H1 (cell line): ENCODE data around the gene TMEM54. TPM values are rescaled to one million over a fixed set of nuclear protein-coding genes. Genes with fewer than 3 reads are reported as not detected.

Source experiments
- BACH1 ChIP-seq: IDR thresholded peaks from 2 replicates; pipeline ENCODE4 v1.6.1; 2012; ENCODE audit warnings: low read length, improper control_type of control experiment
- CBX5 ChIP-seq: fragments of 300-800, 300-1000 bp; sonication (generic); IDR thresholded peaks from 2 replicates; pipeline ENCODE4 v1.7.1; 2016; ENCODE audit warnings: antibody characterized with exemption, low read length, low read depth
- CREB1 ChIP-seq: IDR thresholded peaks from 2 replicates; pipeline ENCODE4 v1.6.1; 2012; ENCODE audit warnings: inconsistent platforms
- FOSL1 ChIP-seq: IDR thresholded peaks from 2 replicates; pipeline ENCODE4 v1.6.1; 2011; ENCODE audit warnings: mild to moderate bottlenecking, low read depth, low read length, moderate library complexity; ENCODE audit not compliant: insufficient read depth
- GABPA ChIP-seq: IDR thresholded peaks from 2 replicates; pipeline ENCODE4 v1.6.1; 2011; ENCODE audit warnings: mild to moderate bottlenecking, low read length, moderate library complexity, borderline replicate concordance; ENCODE audit not compliant: insufficient read depth
- HDAC2 ChIP-seq, 2 experiments: fragments of 300-600 bp in 1 of 2; sonication (generic) in 1 of 2; IDR thresholded peaks; 2 replicates each; pipeline ENCODE4 v1.6.1; 2011 to 2012; ENCODE audit warnings: low read depth in 2 of 2, low read length in 2 of 2, mild to moderate bottlenecking in 2 of 2, moderate library complexity in 2 of 2, borderline replicate concordance in 1 of 2, inconsistent platforms in 1 of 2
- JUND ChIP-seq: IDR thresholded peaks from 2 replicates; pipeline ENCODE4 v1.6.1; 2011; ENCODE audit warnings: mild to moderate bottlenecking, improper control_type of control experiment, low read length
- RAD21 ChIP-seq, 2 experiments: IDR thresholded peaks in 1 of 2; conservative IDR thresholded peaks in 1 of 2; 2 replicates each; pipeline ENCODE4 v1.6.1; 2011; ENCODE audit warnings: low read depth in 2 of 2, low read length in 2 of 2, improper control_type of control experiment in 1 of 2, inconsistent platforms in 1 of 2, mild to moderate bottlenecking in 1 of 2, moderate library complexity in 1 of 2
- RXRA ChIP-seq: IDR thresholded peaks from 2 replicates; pipeline ENCODE4 v1.6.1; 2011; ENCODE audit warnings: low read depth, mild to moderate bottlenecking, low read length, moderate library complexity; ENCODE audit not compliant: insufficient read depth
- SIN3A ChIP-seq, 2 experiments: IDR thresholded peaks in 1 of 2; conservative IDR thresholded peaks in 1 of 2; 2 replicates each; pipeline ENCODE4 v1.6.1; 2011 to 2012; ENCODE audit warnings: low read length in 2 of 2, improper control_type of control experiment in 1 of 2, low read depth in 1 of 2, mild to moderate bottlenecking in 1 of 2
- SIX5 ChIP-seq: IDR thresholded peaks from 2 replicates; pipeline ENCODE4 v1.6.1; 2011; ENCODE audit warnings: mild to moderate bottlenecking, low read depth, low read length
- SP4 ChIP-seq: IDR thresholded peaks from 2 replicates; pipeline ENCODE4 v1.6.1; 2012; ENCODE audit warnings: low read length, inconsistent platforms
- SRF ChIP-seq: IDR thresholded peaks from 2 replicates; pipeline ENCODE4 v1.6.1; 2011; ENCODE audit warnings: mild to moderate bottlenecking, low read depth, low read length, moderate library complexity
- TCF12 ChIP-seq: IDR thresholded peaks from 2 replicates; pipeline ENCODE4 v1.6.1; 2011; ENCODE audit warnings: low read depth, mild to moderate bottlenecking, low read length
- polyA plus RNA-seq, 7 experiments: library from polyadenylated mRNA; depleted of rRNA in 3 of 7; stranded (reverse) in 5 of 7; unstranded in 2 of 7; fragments of >200 nt in 5 of 7; fragments of 200-250 nt in 2 of 7; gene quantifications; 1 replicate in 5 of 7; 2 replicates in 1 of 7; 4 replicates in 1 of 7; pipeline versions ENCODE4 v1.2.1 to v1.2.3, GENCODE V29; 2011 to 2013; ENCODE audit warnings: missing spikeins in 2 of 7, mixed read lengths in 2 of 7
- total RNA-seq: library from RNA; stranded (reverse); fragmentation: NEBNext Ultra II Directional; extraction: Animal tissue kit (Norgen Biotek cat#: 25700); gene quantifications from 2 replicates; pipeline ENCODE4 v1.2.1, GENCODE V29; 2021
- TF ChIP-seq, protein P1 (sequence below), 3 experiments: IDR thresholded peaks; 1 replicate in 2 of 3; 2 replicates in 1 of 3; pipeline versions ENCODE4 v1.5.1 to v1.6.1; 2011; ENCODE audit warnings: low read length in 3 of 3, mild to moderate bottlenecking in 3 of 3, inconsistent platforms in 2 of 3, low read depth in 1 of 3, moderate library complexity in 1 of 3; ENCODE audit not compliant: insufficient read depth in 1 of 3; ENCODE audit errors: control extremely low read depth in 1 of 3
- TF ChIP-seq, protein P2 (sequence below): IDR thresholded peaks from 2 replicates; pipeline ENCODE4 v1.6.1; 2011; ENCODE audit warnings: low read length, improper control_type of control experiment

TMEM54 gene
- total and polyA plus RNA-seq, 2 of the 8 experiments (the other 6 are each of a cell fraction or from before 2014, with no cell fraction given) = 9.5 to 58.7 TPM

- TF ChIP-seq, protein P1, sequence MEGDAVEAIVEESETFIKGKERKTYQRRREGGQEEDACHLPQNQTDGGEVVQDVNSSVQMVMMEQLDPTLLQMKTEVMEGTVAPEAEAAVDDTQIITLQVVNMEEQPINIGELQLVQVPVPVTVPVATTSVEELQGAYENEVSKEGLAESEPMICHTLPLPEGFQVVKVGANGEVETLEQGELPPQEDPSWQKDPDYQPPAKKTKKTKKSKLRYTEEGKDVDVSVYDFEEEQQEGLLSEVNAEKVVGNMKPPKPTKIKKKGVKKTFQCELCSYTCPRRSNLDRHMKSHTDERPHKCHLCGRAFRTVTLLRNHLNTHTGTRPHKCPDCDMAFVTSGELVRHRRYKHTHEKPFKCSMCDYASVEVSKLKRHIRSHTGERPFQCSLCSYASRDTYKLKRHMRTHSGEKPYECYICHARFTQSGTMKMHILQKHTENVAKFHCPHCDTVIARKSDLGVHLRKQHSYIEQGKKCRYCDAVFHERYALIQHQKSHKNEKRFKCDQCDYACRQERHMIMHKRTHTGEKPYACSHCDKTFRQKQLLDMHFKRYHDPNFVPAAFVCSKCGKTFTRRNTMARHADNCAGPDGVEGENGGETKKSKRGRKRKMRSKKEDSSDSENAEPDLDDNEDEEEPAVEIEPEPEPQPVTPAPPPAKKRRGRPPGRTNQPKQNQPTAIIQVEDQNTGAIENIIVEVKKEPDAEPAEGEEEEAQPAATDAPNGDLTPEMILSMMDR (IDR thresholded peaks at IDR 0.05; ENCODE audit: control extremely low read depth in 1 of 3, insufficient read depth in 1 of 3, low read depth in 1 of 3, low read length in 3 of 3) = peak in 2 of 3 experiments; percentile 89 to 95; a peak in 3 of 4 replicates
- peak; percentile 47 to 74 for TF ChIP-seq RAD21 (IDR thresholded peaks at IDR 0.05 in 1 of 2, conservative IDR thresholded peaks at IDR 0.05 in 1 of 2; ENCODE audit: low read depth in 2 of 2, low read length in 2 of 2)
- TF ChIP-seq, protein P2, sequence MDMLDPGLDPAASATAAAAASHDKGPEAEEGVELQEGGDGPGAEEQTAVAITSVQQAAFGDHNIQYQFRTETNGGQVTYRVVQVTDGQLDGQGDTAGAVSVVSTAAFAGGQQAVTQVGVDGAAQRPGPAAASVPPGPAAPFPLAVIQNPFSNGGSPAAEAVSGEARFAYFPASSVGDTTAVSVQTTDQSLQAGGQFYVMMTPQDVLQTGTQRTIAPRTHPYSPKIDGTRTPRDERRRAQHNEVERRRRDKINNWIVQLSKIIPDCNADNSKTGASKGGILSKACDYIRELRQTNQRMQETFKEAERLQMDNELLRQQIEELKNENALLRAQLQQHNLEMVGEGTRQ = no peak
- no peak for TF ChIP-seq SIX5
- TF ChIP-seq GABPA = peak; percentile 38; the same call in 1 of the 2 replicates
- TF ChIP-seq JUND = 0 out of 2 replicates have a peak, but pooled peaks have one; percentile 32
- peak; percentile 79; the same call in 1 of the 2 replicates for TF ChIP-seq RXRA
- TF ChIP-seq HDAC2 (IDR thresholded peaks at IDR 0.05; ENCODE audit: borderline replicate concordance in 1 of 2, low read depth in 2 of 2, low read length in 2 of 2) = peak; percentile 97
- peak; percentile 70 for TF ChIP-seq CREB1
- peak; percentile 99 to 100 for TF ChIP-seq SIN3A (conservative IDR thresholded peaks at IDR 0.05 in 1 of 2, IDR thresholded peaks at IDR 0.05 in 1 of 2; ENCODE audit: low read depth in 1 of 2, low read length in 2 of 2)
- 0 out of 2 replicates have a peak, but pooled peaks have one; percentile 56 for TF ChIP-seq SP4
- no peak; the same call in 1 of the 2 replicates for TF ChIP-seq BACH1
- no peak for TF ChIP-seq CBX5
- 0 out of 2 replicates have a peak, but pooled peaks have one; percentile 68 for TF ChIP-seq FOSL1
- TF ChIP-seq TCF12 = peak; percentile 63; the same call in 1 of the 2 replicates
- TF ChIP-seq SRF = peak; percentile 8; the same call in 1 of the 2 replicates
Observed at GRCh38 chr1:32886004-32886827, 15.0 kb downstream of the TMEM54 start, which contains the start of gene HPCA (continued).
